Upper lobe of left lung (tissue), 4 donors: ENCODE data around the gene C22orf42.
A peak's percentile ranks its signal among the peaks of the same experiment; 100 is the strongest.
"Not testable (repeated sequence)": the region's sequence is repeated elsewhere in the genome, so short reads cannot be mapped to it uniquely, and the experiment has no call there.

Experiments
- CTCF ChIP-seq, 6 experiments: fragments of 450-650 bp in 4 of 6; fragments of 200-600 bp in 2 of 6; sonication (generic) in 2 of 6; IDR thresholded peaks; one replicate each; pipeline ENCODE4 v1.5.1; 2016 to 2019; ENCODE audit warnings: antibody characterized with exemption in 6 of 6
- POLR2AphosphoS5 ChIP-seq, 2 donors: sonication (generic); formaldehyde crosslinking; IDR thresholded peaks; one replicate each; pipeline ENCODE4 v1.5.1; 2017; ENCODE audit warnings: antibody characterized with exemption in 2 of 2

DNA sequence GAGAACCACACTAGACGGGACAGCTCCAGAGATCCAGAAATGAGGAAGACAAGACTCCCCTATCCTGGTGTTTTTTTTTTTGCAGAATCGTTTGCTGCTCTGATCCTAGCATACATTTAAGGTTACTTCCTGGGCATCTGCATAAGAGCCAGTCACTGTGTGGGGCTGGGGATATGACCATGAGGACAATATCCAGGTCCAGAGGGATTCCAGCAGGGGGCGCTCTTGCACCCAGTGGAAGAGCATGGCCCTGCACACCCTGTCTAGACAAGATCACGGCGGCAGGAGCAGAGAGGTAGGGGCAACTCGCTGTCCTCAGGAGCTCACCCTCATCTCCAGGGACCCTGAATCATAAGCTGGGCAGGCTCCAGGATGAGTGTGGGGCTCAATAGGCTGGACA, 18.4 kb downstream of the C22orf42 start:
- peak in 1 of 6 experiments; percentile 23 for TF ChIP-seq CTCF (IDR thresholded peaks at IDR 0.05)
- not testable (repeated sequence) for TF ChIP-seq POLR2AphosphoS5 (IDR thresholded peaks at IDR 0.05)
